GM23338 (cell line): ENCODE data around the gene CLIC5. TPM values are rescaled to one million over a fixed set of nuclear protein-coding genes. Genes with fewer than 3 reads are reported as not detected.

ENCODE experiments used
- ATAC-seq: fragments of 200-7000 bp; cut with Tn5 transposase; 3 replicates; pipeline ENCODE4 v1.9.1; 2020
- DNase-seq: peaks from one replicate; pipeline ENCODE4 v3.0.0-alpha.2; 2015; ENCODE audit warnings: low spot score
- H2AFZ ChIP-seq: fragments of 200-600 bp; sonication (generic); 2 replicates; pipeline ENCODE4 v1.8.0; 2016; ENCODE audit warnings: antibody characterized with exemption, mild to moderate bottlenecking, moderate library complexity
- H3F3A ChIP-seq: fragments of 200-600 bp; sonication (generic); replicated peaks from 2 replicates; pipeline ENCODE4 v1.8.0; 2017; ENCODE audit warnings: antibody characterized with exemption, mixed run types, low read depth
- H3K27ac ChIP-seq: fragments of 200-600 bp; sonication (generic); 2 replicates; pipeline ENCODE4 v1.6.1; 2016; ENCODE audit warnings: low read depth
- H3K27me3 ChIP-seq: fragments of 200-600 bp; sonication (generic); 2 replicates; pipeline ENCODE4 v1.8.0; 2016; ENCODE audit warnings: mild to moderate bottlenecking, mixed run types, moderate library complexity; ENCODE audit not compliant: insufficient read depth
- H3K36me3 ChIP-seq: fragments of 200-600 bp; sonication (generic); 2 replicates; pipeline ENCODE4 v1.8.0; 2016; ENCODE audit warnings: mild to moderate bottlenecking; ENCODE audit not compliant: insufficient read depth
- H3K4me1 ChIP-seq: fragments of 200-600 bp; sonication (generic); 2 replicates; pipeline ENCODE4 v1.8.0; 2016; ENCODE audit warnings: mild to moderate bottlenecking, moderate library complexity; ENCODE audit not compliant: insufficient read depth
- H3K4me2 ChIP-seq: fragments of 200-600 bp; sonication (generic); 2 replicates; pipeline ENCODE4 v1.7.1; 2017; ENCODE audit warnings: mixed run types
- H3K4me3 ChIP-seq: fragments of 200-600 bp; sonication (generic); 2 replicates; pipeline ENCODE4 v1.6.1; 2016; ENCODE audit warnings: mixed run types
- H3K79me2 ChIP-seq: fragments of 200-600 bp; sonication (generic); replicated peaks from 2 replicates; pipeline ENCODE4 v1.8.0; 2017; ENCODE audit warnings: mild to moderate bottlenecking; ENCODE audit not compliant: insufficient read depth
- H3K9me2 ChIP-seq: fragments of 200-600 bp; sonication (generic); 2 replicates; pipeline ENCODE4 v1.8.0; 2017; ENCODE audit not compliant: insufficient read depth
- H4K20me1 ChIP-seq: fragments of 200-600 bp; sonication (generic); replicated peaks from 2 replicates; pipeline ENCODE4 v1.8.0; 2017; ENCODE audit warnings: mild to moderate bottlenecking; ENCODE audit not compliant: insufficient read depth
- H3K27ac Mint-ChIP-seq: 2 replicates; pipeline ENCODE4 v1.8.0; 2020; ENCODE audit warnings: inconsistent platforms, mild to moderate bottlenecking, moderate library complexity, mixed read lengths
- H3K27me3 Mint-ChIP-seq: 3 replicates; pipeline ENCODE4 v1.8.0; 2022; ENCODE audit warnings: low read depth, mild to moderate bottlenecking, moderate library complexity, mixed read lengths, inconsistent platforms; ENCODE audit not compliant: insufficient read depth, poor library complexity
- H3K36me3 Mint-ChIP-seq: 3 replicates; pipeline ENCODE4 v1.8.0; 2021; ENCODE audit warnings: low read depth, mild to moderate bottlenecking, inconsistent platforms, moderate library complexity, mixed read lengths
- H3K4me1 Mint-ChIP-seq: 3 replicates; pipeline ENCODE4 v1.8.0; 2020; ENCODE audit warnings: mild to moderate bottlenecking, inconsistent platforms, mixed read lengths
- H3K4me3 Mint-ChIP-seq: 3 replicates; pipeline ENCODE4 v1.8.0; 2021; ENCODE audit warnings: moderate library complexity, mild to moderate bottlenecking, inconsistent platforms, mixed read lengths
- H3K9me3 Mint-ChIP-seq: 3 replicates; pipeline ENCODE4 v1.8.0; 2020; ENCODE audit warnings: moderate library complexity, mild to moderate bottlenecking, inconsistent platforms, mixed read lengths
- ETS1 ChIP-seq: IDR thresholded peaks from 2 replicates; pipeline ENCODE4 v1.6.1; 2016; ENCODE audit warnings: antibody characterized with exemption
- JUNB ChIP-seq: IDR thresholded peaks from one replicate; pipeline ENCODE4 v1.6.1; 2016; ENCODE audit warnings: antibody characterized with exemption; ENCODE audit not compliant: unreplicated experiment
- NANOG ChIP-seq: IDR thresholded peaks from 2 replicates; pipeline ENCODE4 v1.6.1; 2016; ENCODE audit warnings: antibody characterized with exemption, borderline replicate concordance
- POLR2AphosphoS5 ChIP-seq: IDR thresholded peaks from 2 replicates; pipeline ENCODE4 v1.6.1; 2016; ENCODE audit warnings: antibody characterized with exemption, low read depth
- REST ChIP-seq: IDR thresholded peaks from one replicate; pipeline ENCODE4 v1.6.1; 2018; ENCODE audit warnings: antibody characterized with exemption; ENCODE audit not compliant: unreplicated experiment
- STAT1 ChIP-seq: IDR thresholded peaks from one replicate; pipeline ENCODE4 v1.6.1; 2016; ENCODE audit warnings: antibody characterized with exemption; ENCODE audit not compliant: unreplicated experiment
- ZNF462 ChIP-seq: fragments of 250-450 bp; sonication (Bioruptor Pico); IDR thresholded peaks from 2 replicates; pipeline ENCODE4 v1.5.0; 2020; ENCODE audit warnings: mild to moderate bottlenecking, moderate library complexity
- polyA plus RNA-seq: library from polyadenylated mRNA; unstranded; fragments of >200 nt; fragmentation: Nextera tagmentation; extraction: Ambion mirVana; gene quantifications from 2 replicates; pipeline ENCODE4 v1.2.1, GENCODE V29; 2016
- total RNA-seq: library from RNA; depleted of rRNA; stranded (reverse); fragments of >200 nt; shearing (Covaris generic); gene quantifications from 2 replicates; pipeline ENCODE4 v1.2.3, GENCODE V29; 2014

CLIC5 gene
- total and polyA plus RNA-seq, 2 experiments from 2014 or later: 0.08 TPM; not detected in 1

- Mint-ChIP-seq H3K9me3 (no peaks in the 10 kb centered on the region), H3K27me3 (no peaks in the 10 kb centered on the region), H3K27ac (no peak overlapping the region), H3K4me3 (no peak overlapping the region), H3K4me1 (no peaks in the 10 kb centered on the region), H3K36me3 (no peaks in the 10 kb centered on the region)
- Histone ChIP-seq H3K4me3 (no peak overlapping the region), H2AFZ (no peak overlapping the region), H3K9me2 (peaks cover 39% of the 10 kb centered on the region), H3K79me2 (no peaks in the 10 kb centered on the region), H3F3A (no peaks in the 10 kb centered on the region), H3K4me1 (no peaks in the 10 kb centered on the region), H3K36me3 (no peaks in the 10 kb centered on the region), H3K27me3 (no peaks in the 10 kb centered on the region), H3K4me2 (no peak overlapping the region), H3K27ac (no peak overlapping the region), H4K20me1 (no peaks in the 10 kb centered on the region)
- ATAC-seq (no peak), DNase-seq (no peak)
- TF ChIP-seq JUNB: no peak
- no peak for TF ChIP-seq POLR2AphosphoS5
- TF ChIP-seq ZNF462 (CRISPR knock-in tag): no peak
- TF ChIP-seq NANOG: no peak
- TF ChIP-seq STAT1: no peak
- no peak for TF ChIP-seq ETS1
- TF ChIP-seq REST: no peak
These were observed 137.6 kb downstream of the CLIC5 start for GRCh38 chr6:45877970-45878590.
